Epithelial cell of prostate (primary cell): ENCODE results near the gene BPHL.
"Not testable (repeated sequence)": the region's sequence is repeated elsewhere in the genome, so short reads cannot be mapped to it uniquely, and the experiment has no call there.

Experiments
- DNase-seq: peaks from one replicate; pipeline ENCODE4 v3.0.0-alpha.2; 2011; ENCODE audit warnings: low read depth, low spot score
- H3K27ac ChIP-seq: fragments of 450-650 bp; 2 replicates; pipeline ENCODE4 v1.5.1; 2017; ENCODE audit warnings: mild to moderate bottlenecking

The BPHL gene

DNA sequence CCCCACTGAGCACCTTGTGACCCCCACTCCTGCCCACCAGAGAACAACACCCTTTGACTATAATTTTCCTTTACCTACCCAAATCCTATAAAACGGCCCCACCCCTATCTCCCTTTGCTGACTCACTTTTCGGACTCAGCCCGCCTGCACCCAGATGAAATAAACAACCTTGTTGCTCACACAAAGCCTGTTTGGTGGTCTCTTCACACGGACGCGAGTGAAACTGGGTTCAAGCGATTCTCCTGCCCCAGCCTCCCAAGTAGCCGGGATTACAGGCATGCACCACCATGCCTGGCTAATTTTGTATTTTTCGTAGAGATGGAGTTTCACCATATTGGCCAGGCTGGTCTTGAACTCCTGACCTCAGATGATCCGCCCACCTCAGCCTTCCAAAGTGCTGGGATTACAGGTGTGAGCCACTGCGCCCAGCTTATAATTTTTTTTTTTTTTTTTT lies 55.2 kb downstream of the BPHL start:
- DNase-seq, H3K27ac ChIP-seq: not testable (repeated sequence)

DNA sequence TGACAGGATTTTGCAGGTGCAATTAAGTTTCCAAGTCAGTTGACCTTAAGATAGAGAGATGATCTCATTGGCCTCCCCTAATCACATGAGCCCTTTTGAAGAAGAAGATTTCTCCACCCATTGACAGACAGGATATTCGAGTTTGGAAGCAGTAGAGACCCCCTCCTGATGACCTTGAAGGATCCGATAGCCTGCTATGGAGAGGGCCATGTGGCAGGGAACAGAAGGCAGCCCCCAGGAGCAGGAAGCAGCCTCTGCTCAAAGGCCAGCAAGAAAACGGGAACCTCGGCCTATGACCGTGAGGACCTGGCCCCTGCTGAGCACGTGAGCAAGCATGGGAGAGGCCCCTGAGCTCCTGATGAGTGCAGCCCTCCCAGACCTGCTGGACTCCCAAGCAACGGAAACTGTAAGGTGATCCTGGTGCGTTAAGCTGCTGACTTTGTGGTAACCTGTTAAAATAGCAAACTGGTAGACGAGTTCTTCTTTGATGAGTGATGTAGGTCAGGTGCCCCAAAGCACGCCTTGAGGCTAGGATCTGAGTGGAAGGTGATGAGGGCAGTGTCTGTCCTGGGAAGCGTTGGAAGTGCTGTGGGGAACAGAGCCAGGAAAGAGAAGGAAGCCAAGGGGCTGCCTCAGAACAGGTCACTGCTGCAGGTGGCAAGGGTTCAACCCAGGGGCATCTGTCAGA lies 57.3 kb downstream of the BPHL start:
- DNase-seq = no peak
- no peak overlapping the region for H3K27ac ChIP-seq

DNA sequence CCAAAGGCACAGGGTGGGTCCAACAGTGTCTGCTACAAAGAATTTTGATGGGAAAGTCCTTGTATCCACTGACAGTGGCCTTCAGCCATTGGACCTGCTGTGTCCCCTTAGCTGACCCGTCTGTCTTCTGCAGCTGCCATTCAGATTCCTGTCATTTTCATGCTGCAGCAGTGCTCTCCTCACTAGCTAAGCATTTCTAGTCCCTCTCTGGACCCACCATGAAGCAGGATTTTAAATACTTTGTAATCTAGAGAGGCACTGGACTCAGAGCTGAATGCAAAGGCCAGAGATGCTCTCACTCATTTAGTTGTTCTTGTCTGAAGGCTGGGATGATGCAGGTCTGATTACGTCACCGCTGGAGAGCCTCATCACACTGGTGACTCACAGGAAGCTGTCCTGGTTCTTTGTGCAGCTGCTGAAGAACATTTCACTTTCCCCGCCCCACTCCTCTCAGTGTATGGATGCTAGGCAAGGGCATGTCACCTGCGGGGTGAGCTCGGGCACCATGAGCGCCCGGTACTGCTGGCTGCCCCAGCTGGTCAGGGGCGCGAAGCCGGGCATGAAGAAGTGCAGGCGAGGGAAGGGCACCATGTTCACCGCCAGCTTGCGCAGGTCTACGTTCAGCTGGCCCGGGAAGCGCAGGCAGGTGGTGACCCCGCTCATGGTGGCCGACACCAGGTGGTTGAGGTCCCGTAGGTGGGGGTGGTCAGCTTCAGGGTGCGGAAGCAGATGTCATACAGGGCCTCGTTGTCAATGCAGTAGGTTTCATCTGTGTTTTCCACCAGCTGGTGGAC lies 58.2 kb downstream of the BPHL start:
- DNase-seq = peak; percentile 58
- H3K27ac ChIP-seq = no peak overlapping the region

DNA sequence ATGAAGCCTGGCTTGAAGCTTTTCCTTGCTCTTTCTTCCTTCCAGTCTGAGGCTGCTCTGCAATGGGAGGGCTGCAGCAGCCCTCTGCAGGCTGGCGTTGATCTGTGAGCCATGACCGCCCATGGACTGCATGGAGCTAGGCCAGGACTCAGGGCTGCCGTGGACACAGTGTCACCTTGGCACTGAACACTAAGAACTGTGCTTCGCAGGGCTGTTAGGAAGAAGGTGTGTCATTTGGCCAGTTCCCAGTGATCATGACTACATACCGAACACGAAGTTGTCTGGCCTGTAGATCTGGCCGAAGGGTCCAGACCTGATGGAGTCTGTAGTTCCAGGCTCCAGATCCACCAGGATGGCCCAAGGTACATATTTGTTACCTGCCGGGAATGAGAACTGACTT lies 60.2 kb downstream of the BPHL start:
- DNase-seq, H3K27ac ChIP-seq: not testable (repeated sequence)

DNA sequence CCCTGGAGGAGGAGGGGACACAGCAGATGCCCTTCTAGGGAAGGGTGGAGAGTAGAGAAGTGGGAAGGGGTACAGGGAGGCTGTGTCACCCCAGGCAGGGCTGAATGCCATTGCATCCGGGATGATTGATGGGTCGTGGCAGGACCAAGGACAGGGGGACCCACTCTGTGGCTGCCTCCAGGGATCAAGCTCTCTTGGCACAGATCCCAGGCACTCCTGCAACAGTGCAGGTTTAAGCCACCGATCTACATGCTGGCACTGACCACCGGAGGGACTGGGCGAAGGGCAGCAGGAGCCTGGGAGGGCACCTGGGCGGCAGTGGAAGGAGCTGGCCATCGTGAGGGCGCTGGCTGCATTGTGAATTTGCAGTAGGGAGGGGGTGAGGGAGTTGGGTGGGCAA lies 61.4 kb downstream of the BPHL start:
- DNase-seq, H3K27ac ChIP-seq: not testable (repeated sequence)

DNA sequence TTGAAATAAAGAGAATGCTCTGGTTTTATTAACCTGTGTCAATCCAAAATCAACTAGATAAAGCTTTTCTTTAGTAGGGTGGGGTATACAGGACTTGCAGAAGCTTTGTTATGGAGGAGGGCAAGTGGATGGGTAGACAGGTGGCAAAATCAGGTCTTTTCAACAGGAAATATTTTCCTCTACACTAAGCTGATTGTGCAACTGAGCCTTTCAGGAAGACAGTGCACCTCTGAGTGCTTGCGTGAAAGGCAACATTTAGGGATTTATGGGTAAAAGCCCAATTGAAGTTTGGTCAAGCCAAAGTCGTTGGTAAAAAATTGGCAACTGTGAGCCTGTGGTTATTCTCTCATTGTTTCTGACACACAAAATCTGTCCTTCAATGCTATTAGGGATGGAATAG lies 62.6 kb downstream of the BPHL start:
- no peak overlapping the region for H3K27ac ChIP-seq
- DNase-seq = no peak

DNA sequence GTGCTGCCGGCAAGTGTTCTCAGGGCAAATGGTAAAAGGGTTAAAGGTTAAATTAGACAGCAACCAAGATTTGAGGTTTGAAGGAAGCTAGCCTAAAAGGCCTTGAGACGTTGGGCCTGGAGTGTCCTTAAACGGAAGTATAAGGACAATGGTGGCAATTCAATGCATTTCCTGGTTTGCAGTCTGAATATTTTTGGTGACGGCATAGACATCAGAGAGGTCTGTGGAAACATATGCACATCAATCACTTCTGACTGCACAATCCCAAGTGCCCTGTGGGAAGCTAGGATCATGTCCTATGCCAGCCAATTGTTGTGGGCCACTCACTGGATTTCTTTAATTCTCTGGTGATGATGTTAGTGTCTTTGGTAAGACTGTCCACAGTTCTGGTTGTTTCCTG lies 64.6 kb downstream of the BPHL start:
- no peak for DNase-seq
- no peak overlapping the region for H3K27ac ChIP-seq

DNA sequence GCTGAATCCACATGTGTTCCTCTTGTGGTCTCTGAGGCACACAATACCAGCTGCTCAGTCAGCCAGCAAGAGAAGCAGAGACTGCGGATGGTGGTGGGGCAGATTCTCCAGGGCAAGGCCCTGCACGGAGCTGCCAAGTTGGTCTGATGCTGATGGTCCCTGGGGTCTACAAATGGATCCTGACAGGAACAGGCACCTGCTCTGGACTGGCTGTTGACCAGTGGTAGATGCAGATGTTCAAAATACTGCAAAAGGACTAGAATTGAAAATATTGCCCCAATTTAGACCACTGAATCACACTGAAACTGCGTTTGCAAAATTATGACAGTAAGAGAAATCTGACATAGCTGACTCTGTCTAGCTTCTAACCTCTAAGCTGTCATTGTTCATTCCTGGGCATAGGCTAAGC lies 68.5 kb downstream of the BPHL start:
- no peak overlapping the region for H3K27ac ChIP-seq
- no peak for DNase-seq

DNA sequence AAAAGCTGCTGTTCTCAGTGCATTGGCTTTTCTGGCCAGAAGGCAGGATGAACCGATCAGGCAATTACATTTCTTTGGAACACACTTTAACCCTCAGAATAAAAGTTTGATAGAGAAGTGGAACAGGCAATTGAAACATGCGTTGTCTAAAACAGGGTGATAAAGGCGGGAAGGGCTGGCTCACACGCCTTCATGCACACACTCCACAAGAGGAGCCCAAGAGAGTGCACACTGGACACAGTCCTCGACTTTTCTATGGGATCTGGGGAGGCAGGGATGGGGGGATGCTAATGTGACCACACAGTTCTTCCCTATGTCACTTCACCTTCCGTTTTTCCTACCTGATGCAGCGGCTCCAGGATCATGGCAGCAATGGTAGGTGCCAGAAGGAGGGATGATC lies 69.8 kb downstream of the BPHL start:
- H3K27ac ChIP-seq = no peak overlapping the region
- DNase-seq = no peak

DNA sequence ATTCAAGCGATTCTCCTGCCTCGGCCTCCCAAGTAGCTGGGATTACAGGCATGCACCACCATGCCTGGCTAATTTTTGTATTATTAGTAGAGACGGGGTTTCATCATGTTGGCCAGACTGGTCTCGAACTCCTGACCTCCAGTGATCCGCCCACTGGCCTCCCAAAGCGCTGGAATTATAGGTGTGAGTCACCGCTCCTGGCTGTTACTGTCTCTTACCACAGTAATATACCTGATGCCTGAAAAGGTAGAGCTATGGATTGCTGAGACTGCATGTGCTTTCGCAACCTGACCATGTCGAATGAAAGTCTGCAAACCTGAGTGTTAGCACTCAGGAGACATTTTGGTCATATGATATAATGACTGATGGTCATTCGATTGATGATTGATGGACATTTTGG lies 70.7 kb downstream of the BPHL start:
- not testable (repeated sequence) for DNase-seq, H3K27ac ChIP-seq

DNA sequence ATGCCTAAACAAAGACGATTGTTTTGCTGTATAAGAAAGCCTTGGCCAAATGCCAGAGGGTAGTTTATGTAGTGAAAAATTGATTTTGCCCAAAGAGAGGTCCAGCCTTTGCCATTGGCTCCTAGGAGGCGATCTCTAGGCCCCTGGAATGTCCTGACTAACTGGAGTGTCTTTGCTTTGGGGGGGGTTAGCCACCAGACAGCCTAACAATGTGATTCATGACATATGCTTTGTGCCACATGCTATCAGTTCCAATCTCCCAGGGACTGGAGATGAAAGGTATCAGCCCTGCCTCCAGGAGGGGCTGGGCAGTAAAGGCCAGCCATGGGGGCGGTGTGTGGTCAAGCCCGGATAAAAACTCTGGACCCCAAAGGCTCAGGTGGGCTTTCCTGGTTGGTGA lies 71.5 kb downstream of the BPHL start:
- DNase-seq = no peak
- no peak overlapping the region for H3K27ac ChIP-seq

DNA sequence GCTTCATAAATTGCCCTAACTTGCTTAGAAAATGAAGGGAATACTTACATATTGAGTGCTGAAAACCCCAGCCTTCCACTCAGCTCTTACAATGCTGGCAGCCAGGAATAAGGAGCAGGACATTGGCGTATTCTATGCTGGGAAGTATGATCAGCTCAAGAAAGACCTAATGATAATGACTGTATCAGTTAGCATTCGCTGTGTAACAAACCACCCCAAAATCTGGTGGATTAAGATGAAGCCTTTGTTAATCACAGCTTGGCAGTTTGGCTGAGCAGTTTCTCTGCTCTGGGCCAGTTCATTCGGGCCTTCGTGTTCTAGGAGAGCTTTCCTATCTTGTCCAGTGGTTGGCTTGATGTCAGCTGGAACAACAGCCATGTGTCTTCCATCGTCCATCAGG lies 72.3 kb downstream of the BPHL start:
- H3K27ac ChIP-seq = no peak overlapping the region
- no peak for DNase-seq

DNA sequence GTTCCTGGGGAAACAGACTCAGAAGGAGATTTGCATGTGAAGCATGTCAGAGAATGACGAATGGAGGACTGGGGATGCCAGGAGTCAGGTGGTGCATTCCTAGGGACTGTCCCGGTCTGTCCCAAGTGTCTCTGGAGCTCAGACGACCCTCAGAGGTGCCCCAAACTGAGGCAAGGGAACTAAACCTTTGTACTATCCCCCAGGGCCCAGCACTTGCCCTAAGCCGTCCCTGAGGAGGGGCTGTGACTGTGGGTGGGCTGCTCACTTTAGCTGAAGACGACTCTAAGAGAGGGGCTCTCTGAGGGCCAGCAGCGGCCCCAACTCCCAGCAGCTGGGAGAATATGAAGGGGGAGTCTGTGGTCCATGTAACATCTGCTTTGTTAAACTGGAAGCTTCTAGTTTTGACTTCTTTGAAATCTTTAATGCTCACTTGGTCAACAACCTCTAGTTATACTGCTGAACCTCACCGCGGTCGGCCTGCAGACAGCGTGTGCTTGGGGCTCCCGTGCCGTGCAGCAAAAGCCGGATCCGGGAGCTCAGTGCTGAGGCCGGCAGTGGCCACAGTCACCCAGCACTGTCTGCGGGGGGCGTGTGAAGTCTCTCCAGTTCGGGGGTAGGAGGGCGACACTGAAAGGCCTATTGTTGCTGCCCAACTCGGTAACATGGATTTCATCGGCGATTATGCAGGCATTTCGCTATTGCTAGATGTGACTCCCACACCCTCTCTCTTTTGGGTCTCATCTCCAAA lies 74.8 kb downstream of the BPHL start:
- H3K27ac ChIP-seq = no peak overlapping the region
- no peak for DNase-seq

DNA sequence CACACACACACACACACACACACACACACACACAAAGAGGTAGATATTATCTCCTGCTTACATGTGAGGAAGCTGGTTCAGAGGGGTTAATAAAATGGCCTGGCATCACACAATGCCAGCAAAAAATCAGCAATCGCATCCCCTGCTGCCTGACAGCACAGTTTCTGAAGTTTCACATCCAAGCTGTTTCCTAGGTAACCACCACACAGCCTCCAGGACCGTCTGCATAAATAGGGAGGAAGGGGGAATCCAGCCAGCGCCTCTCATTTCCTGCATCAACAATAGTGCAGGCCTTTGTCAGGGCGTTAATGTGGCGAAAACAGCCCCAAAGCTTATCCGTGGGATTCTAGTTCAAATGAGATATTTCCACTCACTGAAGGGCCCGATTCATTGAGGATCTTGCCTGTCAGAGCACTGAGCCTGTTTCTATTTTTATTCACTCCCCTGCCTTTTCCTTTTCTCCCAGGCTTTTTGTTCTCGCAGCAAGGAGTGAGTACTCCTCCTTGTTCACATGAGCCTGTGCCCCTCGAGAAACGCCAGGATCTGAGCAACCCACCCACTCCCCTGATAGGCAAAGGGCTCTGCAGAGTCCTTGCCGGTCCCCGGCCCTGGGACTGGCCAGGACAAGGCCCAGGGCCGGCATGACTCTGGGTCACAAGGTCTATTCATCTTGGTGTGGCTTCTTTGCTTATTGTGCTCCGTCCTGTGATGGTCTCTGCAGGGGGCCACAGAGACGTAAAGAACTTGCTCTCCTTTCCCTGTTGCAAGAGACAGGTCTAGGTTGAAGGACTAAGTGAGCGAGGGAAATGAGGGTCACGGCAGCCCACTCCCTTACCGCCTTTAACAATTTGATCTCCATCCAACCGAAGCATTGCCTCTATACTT lies 76.3 kb downstream of the BPHL start:
- no peak for DNase-seq

DNA sequence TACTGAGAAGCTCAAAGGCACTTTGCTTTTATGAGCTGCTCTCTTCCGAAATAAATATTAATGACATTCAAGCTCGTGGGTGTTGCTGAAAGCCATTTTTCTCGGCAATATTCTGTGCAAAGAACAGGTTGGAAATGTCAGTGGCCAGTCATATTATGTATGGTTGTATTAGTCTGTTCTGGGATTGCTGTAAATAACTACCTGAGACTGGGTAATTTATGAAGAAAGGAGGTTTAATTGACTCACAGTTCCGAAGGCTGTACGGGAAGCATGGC lies 76.8 kb downstream of the BPHL start:
- DNase-seq = no peak
- no peak overlapping the region for H3K27ac ChIP-seq

More for the DNA sequence above, 76.3 kb downstream of the BPHL start:
- H3K27ac ChIP-seq = no peak overlapping the region

DNA sequence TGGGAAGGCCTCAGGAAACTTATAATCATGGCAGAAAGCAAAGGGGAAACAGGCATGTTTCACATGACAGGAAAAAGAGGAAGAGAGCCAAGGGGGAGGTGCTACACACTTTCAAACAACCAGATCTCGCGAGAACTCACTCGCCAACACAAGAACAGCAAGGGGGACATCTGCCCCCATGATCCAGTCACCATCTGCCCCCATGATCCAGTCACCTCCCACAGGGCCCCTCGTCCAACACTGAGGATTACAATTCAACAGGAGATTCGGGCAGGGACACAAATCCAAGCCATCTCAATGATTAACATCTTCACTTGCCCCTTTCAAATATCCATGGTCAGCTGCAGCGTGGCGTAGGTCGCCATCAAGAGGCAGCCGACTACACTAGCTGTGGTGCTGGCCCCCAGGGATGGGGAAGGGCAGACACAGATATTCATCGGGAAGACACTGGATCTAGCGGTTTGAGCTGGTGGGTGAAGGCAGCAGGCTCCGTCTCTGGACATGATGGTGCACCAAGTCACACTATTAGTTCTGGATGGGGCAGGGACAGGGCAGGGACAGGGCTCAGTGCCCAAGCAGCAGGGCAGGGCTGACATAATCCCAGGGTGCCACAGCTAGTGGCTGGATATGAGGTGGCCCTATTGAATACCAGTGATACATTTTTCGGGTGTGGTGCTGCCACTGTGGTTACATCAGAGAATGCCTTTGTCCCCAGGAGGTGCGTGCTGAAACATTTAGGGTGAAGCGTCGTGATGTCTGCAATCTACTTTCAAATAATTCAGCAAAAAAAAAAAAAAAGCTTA lies 77.4 kb downstream of the BPHL start:
- no peak overlapping the region for H3K27ac ChIP-seq
- DNase-seq = no peak

DNA sequence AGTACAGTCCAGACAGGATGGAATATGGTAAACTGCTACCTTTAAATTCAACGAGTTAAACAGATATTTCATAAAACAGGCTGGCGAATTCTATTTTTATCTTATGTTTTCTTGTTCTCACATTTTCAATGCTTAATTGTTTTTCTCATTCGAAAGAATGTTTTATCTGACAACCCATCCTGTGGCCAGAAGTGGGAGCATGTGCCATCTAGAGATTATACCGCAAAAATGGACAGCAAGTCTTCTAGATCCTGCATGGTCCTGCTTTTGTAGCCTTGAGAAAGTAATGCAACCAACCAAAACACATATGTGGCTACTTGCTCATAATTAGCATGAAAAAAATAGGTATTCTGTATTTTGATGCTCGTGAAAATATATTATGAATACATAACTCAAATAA lies 78.3 kb downstream of the BPHL start:
- H3K27ac ChIP-seq = no peak overlapping the region
- no peak for DNase-seq

DNA sequence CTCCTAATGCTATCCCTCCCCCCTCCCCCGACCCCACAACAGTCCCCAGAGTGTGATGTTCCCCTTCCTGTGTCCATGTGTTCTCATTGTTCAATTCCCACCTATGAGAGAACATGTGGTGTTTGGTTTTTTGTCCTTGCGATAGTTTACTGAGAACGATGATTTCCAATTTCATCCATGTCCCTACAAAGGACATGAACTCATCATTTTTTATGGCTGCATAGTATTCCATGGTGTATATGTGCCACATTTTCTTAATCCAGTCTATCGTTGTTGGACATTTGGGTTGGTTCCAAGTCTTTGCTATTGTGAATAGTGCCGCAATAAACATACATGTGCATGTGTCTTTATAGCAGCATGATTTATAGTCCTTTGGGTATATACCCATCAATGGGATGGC lies 79.2 kb downstream of the BPHL start:
- H3K27ac ChIP-seq, DNase-seq: not testable (repeated sequence)

DNA sequence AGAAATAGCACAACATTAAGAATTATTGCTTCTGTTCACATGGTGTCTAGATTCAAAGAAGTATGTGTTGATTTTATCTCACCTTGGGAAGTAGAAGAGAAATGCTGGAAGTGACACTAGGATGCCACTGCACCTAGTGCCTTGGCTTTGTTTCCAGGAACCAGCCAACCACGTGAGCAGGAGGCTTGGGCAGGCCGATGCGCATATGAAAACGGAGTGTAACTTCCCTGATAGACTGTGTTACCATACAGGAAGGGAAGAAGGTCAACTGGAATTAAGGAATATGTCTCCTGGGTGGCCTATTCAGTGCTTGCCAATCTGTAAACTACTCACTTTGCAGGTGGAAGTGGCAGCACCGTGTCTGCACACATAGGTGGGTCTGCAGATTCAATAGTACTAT lies 80.9 kb downstream of the BPHL start:
- DNase-seq = no peak
- no peak overlapping the region for H3K27ac ChIP-seq

DNA sequence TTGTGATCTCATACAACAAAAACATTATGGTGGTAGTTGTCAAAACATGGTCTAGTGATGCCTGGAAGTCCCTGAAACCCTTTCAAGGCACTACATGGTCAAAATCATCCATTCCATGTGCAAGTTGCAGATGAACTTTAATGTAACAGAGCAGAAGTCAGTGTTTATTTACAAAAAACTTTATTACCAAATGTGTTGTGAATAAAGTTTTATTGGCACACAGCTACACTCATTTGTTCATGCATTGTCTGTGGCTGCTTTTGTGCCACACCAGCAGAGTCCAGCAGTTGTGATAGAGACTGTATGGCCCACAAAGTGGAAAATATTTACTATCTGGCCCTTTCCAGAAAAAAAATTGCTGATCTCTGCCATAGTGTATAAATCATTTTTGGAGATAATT lies 82.2 kb downstream of the BPHL start:
- no peak for DNase-seq
- no peak overlapping the region for H3K27ac ChIP-seq
